ENCODE data around the gene RGS5.

Gene RGS5

GRCh38 chr1:163170975-163171676 is 31.6 kb downstream of the RGS5 start:
- H3K27ac ChIP-seq = no peak overlapping the region
- TF ChIP-seq ZFX (IDR thresholded peaks at IDR 0.05; ENCODE audit: borderline replicate concordance) (no peak), CTCF (IDR thresholded peaks at IDR 0.05) (peak; percentile 43)

GRCh38 chr1:163170331-163170730 is 32.4 kb downstream of the RGS5 start:
- TF ChIP-seq ZFX (IDR thresholded peaks at IDR 0.05; ENCODE audit: borderline replicate concordance) = no peak
- TF ChIP-seq CTCF (IDR thresholded peaks at IDR 0.05) = no peak
- no peak overlapping the region for H3K27ac ChIP-seq

- TF ChIP-seq ZFX (IDR thresholded peaks at IDR 0.05; ENCODE audit: borderline replicate concordance) (no peak), CTCF (IDR thresholded peaks at IDR 0.05) (no peak)
- H3K27ac ChIP-seq = no peak overlapping the region
These were observed 33.2 kb downstream of the RGS5 start for GRCh38 chr1:163169553-163169952.

- TF ChIP-seq CTCF (IDR thresholded peaks at IDR 0.05) (no peak), ZFX (IDR thresholded peaks at IDR 0.05; ENCODE audit: borderline replicate concordance) (no peak)
- no peak overlapping the region for H3K27ac ChIP-seq
These were observed 34.7 kb downstream of the RGS5 start for GRCh38 chr1:163168053-163168452.

- no peak overlapping the region for H3K27ac ChIP-seq
- no peak for TF ChIP-seq CTCF (IDR thresholded peaks at IDR 0.05)
- TF ChIP-seq ZFX (IDR thresholded peaks at IDR 0.05; ENCODE audit: borderline replicate concordance) = no peak
These were observed 35.7 kb downstream of the RGS5 start for GRCh38 chr1:163166886-163167555.

GRCh38 chr1:163165119-163165518 is 37.6 kb downstream of the RGS5 start:
- TF ChIP-seq CTCF (IDR thresholded peaks at IDR 0.05) = no peak
- no peak for TF ChIP-seq ZFX (IDR thresholded peaks at IDR 0.05; ENCODE audit: borderline replicate concordance)
- no peak overlapping the region for H3K27ac ChIP-seq

GRCh38 chr1:163163881-163164582 is 38.7 kb downstream of the RGS5 start:
- no peak overlapping the region for H3K27ac ChIP-seq
- TF ChIP-seq ZFX (IDR thresholded peaks at IDR 0.05; ENCODE audit: borderline replicate concordance) (no peak), CTCF (IDR thresholded peaks at IDR 0.05) (no peak)

Data from 22Rv1 (cell line).